Activated CD4-positive, alpha-beta T cell treated with anti-CD3 and anti-CD28 coated beads for 48 hours (primary cell): ENCODE measurements around the gene INCENP.
A peak's percentile ranks its signal among the peaks of the same experiment; 100 is the strongest.
"Not testable (repeated sequence)": the region's sequence is repeated elsewhere in the genome, so short reads cannot be mapped to it uniquely, and the experiment has no call there.

ENCODE experiments used
- DNase-seq: peaks from one replicate; pipeline ENCODE4 v3.0.0-alpha.2; 2020

The INCENP gene

DNA sequence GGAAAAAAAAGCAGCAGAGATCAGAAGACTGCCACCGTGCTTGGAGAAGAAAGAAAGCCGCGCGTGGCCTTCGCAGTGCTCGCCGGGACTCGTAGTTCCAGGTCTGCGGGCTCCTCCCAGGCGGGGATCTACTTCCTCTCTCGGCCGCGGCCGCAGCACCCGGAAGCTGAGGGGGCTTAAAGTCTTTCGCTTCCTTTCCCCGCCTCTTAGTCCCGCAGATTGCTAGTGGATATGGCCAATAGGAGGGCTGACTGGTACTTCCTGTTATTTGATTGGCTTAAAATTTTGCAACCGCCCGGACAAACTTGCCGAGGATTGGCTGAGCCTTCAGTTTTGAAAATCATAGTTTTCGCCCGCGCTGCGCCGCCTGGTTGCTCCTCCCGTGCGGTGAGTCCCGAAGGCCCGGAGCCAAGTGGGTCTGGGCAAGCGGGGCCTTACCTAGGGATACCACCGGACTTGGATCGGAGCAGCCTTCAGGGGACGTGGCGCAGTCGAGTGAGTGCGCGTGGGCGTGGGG is at the start of gene INCENP:
INCENP (plus strand) TSS at position 343 of the 517 bp plus-strand sequence. CDS start 4,151 bp downstream, outside the sequence.
- DNase-seq = peak; percentile 96

DNA sequence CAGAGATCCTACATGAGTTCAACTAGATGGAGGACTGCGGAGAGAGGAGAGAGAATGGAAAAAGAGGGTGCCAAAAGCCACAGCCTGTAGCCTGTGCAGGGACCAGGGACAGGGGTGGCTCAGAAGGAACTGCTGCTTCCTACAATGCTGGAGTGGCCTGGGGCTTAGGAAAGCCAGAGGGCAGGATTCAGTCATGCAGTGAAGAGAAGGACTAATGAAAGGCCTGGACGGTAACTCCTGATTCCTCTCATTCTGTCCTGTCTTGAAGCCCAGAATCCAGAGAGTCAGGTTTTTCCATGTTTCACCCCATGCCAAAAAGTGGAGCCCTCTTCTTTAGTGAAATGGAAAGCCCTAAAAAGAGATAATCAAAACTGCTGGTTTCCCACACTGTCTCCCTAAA is 48.4 kb upstream of the INCENP start:
- no peak for DNase-seq

DNA sequence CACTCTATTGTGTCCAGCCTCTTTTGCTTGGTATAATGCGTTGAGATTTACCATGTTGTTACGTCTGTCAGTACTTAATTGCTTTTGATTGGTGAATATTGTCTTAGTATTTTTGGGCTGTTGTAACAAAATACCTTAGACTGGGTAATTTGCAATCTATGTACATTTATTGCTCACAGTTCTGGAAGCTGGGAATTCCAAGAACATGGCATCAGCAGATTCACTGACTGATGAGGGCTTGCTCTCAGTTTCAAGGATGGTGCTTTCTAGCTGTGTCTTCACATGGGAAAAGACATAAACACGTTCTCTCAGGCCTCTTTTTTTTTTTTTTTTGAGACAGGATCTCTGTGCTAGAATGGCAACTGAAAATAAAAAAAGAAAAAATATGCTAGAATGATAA is 46.7 kb upstream of the INCENP start:
- no peak for DNase-seq

DNA sequence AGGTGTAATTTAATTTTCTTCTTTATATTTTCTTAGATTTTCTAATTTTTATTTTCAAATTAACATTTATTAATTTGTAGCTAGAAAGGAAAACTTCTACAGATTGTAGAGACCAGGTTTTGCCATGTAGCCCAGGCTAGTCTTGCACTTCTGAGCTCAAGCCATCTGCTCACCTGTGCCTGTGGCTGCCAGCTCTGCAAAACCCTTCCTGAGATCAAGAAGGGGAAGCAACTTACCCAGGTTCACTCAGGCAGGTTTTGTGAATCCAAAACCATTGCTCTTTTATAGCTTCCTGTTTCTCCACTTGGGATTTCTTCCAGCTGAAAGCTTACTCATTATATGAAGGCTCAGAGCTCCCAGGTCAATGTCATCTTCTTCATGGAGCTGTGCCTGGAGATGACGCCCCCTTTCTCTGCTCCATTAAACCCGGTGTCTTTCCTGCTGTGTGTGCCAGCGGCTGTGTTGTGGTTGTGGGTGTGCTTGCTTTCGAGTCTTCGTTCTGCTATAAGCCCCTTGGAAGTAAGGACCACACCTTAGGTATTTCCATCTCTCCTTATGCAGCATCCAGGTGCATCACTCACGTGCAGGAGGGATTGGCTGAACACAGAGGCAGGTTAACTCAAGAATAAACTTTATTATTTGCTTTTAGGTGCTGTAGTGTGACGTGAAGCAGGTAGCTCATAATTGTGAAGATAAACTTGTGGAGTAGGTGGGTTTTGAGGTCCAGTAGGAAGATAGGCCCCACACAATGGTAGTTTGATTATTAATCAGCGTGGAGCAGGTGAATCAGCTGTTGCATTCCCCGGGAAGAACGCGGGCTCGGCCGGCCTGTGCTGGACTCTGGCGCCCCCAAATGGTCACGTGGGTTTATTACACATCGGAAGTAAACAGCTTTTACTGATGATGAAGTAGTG is 42.2 kb upstream of the INCENP start:
- DNase-seq = peak; percentile 86

DNA sequence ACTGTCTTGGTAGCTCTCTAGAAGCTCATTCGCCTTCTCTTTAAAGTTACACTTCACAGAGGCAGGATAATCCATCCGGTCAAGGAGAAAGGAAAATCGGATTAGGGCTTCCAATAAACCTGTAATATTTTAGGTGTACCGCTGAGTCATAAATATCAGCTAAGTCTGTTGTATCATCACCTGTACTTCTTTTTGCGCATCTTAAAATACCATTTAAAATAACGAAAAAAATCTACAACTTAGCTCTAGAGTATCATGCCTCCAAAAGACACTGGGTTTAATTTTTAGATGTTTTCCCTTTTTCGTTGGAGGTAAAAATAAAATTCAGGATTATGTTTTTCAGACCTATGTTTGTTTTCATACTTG is 41.5 kb upstream of the INCENP start:
- no peak for DNase-seq

DNA sequence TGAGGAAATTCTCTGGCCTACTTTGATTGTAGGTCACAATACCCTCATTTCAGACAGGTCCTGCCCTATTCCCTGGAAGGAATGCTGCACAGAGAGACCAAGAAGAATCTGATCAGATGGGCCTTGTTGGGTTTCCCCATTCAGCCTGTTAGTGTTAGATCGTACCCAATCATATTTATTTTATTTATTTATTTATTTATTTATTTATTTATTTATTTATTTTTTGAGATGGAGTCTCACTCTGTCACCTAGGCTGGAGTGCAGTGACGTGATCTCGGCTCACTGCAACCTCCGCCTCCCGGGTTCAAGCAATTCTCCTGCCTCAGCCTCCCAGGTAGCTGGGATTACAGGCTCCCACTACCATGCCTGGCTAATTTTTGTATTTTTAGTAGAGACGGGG is 39.0 kb upstream of the INCENP start:
- not testable (repeated sequence) for DNase-seq

DNA sequence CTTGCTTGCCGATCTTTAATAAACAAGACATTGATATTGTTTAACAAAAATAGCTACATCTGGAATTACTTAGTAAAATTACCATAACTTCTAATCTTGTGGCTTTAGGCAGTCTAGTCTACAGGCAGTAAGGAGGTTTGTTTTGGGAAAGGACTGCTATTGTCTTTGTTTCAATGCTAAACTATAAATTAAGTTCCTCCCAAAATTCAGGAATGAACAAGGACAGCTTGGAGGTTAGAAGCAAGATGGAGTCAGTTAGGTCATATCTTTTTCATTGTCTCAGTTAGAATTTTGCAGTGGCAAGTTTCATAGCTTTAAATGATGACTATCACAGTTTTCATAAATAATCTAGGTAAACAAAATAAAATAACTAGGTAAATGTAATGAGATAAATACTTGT is 36.1 kb upstream of the INCENP start:
- no peak for DNase-seq

DNA sequence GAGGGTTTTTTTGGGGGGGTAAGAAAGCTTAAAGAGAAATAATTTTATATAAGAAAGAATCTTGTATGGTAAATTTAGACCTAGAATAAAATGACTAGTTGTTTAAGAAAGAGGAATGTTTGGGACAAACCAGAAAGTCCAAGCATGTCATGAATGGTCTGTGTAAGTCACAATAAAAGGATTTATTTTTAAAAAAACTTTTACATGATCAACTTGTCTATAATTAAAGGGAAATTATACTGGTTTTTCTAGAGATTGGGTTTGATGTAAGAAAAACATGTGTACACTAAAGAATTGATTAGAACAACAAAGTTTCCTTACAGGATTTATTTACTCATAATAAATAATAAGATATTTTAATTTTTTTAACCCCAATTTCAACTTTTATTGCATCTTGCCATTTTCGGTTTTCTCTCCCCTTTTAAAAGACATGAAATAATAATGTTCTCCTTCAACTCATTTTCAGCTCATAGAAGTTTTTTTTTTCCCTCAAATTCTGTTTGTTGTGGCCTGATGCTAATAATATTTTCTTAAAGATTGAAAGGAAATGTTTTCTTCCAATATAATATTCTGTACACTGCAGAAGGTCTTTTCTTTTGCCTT is 35.4 kb upstream of the INCENP start:
- DNase-seq = no peak

DNA sequence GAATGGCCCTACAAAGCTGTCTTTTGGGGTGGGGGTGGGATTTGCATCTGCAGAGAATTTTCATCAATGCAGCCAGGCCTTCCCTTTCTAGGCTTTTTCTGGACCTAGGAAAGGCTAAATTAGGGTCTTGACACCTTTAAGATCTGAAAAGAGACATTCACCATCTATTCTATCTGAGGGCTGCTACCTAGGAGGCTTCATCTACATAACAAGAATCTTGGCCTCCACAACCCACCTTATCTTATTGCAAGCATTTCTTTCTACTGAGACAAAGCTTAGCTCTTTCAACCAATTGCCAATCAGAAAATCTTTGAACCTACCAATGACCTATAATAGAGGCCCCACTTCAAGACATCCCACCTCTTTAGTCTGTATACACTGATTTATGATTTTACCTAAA is 20.7 kb upstream of the INCENP start:
- no peak for DNase-seq

DNA sequence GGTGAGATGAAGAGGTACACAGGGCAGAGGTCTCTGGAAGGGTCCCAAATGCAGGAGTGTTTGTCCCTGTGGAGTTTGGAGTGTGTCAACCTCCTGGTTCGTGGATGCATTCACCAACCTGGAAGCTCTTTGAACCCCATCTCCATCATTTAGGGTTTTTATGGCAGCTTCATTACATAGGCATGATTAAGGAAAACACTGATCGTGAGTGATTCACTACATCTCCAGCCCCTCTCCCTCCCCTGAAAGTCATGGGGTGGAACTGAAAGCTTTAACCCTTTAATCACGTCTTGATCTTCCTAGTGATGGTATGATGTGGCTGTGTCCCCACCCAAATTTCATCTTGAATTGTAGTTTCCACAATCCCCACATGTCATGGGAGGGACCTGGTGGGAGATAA is 19.8 kb upstream of the INCENP start:
- no peak for DNase-seq

DNA sequence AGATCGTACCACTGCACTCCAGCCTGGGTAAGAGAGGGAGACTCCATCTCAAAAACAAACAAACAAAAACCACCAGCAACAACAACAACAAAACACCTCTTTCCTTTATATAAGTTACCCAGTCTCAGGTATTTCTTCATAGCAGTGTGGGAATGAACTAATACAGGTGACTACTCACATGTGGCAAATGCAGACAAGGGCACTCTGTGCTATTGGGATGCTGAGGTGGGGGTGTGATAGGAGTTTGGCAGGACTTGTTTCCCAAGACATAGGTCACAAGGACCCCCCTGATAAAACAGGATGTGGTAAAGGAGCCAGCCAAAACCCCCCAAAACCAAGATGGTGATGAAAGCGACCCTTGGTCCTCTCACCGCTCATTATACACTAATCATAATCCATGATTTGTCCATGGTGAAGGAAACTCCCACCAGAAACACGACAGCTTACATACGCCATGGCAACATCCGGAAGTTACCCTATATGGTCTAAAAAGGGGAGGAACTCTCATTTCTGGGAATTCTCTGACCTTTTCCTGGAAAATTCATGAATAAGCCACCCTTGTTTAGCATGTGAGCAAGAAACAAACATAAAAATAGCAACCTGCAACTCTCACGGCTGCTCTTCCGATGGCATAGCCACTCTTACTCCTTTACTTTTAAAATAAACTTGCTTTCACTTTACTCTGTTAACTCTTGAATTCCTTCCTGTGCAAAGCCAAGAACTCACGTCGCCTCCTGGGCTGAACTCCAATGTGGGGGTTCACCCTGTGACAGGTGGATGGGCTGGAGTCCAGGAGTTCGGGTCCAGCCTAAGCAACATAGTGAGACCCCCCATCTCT is 18.8 kb upstream of the INCENP start:
- DNase-seq = no peak

DNA sequence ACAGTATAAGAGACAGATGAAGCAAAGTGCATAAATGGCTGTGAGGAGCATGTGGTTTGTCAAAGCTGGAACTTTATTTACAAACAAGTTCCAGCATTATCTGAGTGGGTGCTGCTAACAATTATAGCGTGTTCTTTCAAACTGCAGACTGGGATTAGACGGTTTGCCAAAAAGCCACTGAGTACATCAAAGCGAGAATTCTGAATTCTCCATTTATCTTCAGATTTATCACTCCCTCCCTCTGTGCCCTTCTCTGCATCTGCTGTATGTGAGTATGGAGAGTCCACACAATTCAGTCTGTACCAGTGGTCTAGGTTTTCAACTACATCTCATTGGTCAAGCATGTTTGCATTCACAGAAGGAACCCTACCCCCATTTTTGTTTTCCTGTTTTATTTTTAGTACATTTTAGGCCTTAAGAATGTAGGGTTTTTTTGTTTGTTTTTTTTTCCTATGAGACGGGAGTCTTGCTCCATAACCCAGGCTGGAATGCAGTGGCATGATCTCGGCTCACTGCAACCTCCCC is 18.1 kb upstream of the INCENP start:
- DNase-seq = no peak

DNA sequence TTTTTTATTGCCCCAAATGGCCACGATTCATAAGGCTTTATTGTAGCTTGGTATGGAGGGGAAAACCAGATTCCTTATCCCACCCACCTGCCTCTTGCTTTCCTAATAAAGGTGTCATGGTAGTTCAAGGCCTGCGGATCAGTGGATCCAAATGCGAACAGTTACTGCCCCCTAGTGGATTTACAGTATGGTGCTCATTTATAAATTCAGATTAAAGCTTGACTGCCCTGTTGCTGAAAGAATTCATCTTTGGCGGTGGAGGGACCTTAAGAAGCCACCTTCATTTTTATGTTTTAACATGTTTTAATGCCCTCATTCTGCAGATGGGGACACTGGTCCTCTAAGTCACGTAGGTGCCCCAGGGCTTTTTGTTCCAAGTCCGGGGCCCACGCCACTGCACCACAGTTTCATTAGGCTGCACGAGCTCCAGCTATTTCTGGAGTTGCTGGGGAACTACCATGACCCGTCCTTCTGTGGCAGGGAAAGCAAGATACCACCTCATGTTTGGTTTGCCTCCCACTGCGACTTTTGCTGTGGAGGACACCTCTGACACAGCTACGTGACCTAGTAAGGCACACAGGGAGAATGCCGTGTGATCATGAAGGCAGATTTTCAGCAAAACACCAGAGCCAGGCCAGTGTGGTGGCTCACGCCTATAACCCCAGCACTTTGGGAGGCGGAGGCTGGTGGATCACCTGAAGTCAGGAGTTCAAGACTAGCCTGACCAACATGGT is 15.6 kb upstream of the INCENP start:
- DNase-seq = peak; percentile 30

DNA sequence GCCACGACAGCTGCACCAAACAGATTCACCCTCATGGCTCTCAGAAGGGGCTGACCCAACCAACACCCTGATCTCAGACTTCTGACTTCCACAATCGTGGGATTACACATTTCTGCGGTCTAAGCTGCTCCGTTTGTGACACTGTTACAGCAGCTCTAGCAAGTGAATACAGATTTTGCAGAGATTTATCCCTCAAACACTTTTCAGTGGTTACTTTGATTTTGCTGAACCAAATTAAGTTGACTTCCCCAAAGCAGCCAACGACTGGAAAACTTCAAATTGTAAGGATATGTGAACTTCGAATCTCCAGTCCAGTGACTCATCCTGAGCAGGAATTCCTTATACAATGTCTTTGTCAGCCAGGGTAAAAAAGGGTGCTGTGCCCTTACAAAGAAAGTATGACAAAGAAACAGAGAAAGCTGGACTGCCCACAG is 14.8 kb upstream of the INCENP start:
- no peak for DNase-seq

DNA sequence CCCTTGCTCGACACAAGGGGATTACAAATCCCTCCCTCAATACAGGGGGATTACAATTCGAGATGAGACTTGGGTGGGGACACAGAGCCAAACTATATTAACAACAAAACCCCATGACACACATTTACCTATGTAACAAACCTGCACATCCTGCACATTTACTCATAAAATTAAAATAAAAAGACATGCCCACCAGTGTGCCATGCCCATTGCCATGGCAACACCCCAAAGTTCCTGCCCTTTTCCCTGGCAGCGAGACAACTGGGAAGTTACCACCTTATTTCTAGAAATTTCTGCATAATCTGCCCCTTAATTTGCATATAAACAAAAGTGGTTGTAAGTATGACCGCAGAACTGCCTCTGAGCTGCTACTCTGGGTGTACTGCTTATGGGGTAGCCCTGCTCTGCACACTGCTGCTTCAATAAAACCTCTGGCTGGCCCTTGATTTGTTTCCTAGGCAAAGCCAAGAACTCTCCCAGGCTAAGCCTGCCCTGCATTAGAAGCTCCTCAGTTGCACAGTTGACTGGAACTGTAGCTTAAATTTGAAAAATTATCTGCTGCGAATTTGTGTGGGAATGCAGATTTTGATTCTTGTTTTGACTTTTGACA is 8.6 kb upstream of the INCENP start:
- no peak for DNase-seq

DNA sequence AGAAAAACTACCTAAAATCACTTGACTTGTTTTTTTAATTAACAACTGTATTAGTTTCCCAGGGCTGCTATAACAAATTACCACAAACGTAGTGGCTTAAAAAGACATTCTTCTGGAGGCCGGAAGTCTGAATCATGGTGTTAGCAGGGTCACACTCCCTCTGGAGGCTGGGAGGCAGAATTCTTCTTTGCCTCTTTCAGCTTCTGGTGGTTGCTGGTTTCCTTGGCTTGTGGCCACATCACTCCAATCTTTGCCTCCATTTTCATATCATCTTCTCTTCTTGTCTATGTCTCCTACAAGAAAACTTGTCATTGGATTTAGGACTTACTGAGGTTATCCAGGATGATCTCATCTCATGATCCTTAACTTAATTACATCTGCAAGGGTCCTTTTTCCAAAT is 7.4 kb upstream of the INCENP start:
- DNase-seq = no peak

DNA sequence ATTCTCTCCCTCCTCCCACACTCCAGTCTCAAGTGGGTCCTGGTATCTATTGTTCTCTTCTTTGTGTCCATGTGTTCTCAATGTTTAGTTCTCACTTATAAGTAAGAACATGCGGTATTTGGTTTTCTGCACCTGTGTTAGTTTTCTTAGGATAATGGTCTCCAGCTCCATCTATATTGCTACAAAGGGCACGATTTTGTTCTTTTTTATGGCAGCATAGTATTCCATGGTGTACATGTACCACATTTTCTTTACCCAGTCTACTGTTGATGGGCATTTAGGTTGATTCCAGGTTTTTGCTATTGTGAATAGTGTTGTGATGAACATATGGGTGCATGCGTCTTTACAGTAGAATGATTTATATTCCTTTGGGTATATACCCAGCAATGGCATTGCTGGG is 4.2 kb upstream of the INCENP start:
- no peak for DNase-seq

DNA sequence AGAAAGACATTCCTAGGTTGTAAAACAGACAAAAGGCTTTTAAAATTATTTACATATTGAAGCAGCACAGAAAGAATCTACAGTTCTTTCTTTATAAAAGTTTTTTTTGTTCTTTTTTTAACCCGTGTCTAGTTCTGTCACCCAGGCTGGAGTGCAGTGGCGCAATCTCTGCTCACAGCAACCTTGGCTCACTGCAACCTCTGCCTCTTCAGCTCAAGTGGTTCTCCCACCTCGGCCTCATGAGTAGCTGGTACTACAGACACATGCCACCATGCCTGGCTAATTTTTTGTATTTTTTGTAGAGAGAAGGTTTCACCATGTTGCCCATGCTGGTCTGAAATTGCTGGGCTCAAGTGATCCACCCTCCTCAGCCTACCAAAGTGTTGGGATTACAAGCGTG is 3.8 kb upstream of the INCENP start:
- no peak for DNase-seq

DNA sequence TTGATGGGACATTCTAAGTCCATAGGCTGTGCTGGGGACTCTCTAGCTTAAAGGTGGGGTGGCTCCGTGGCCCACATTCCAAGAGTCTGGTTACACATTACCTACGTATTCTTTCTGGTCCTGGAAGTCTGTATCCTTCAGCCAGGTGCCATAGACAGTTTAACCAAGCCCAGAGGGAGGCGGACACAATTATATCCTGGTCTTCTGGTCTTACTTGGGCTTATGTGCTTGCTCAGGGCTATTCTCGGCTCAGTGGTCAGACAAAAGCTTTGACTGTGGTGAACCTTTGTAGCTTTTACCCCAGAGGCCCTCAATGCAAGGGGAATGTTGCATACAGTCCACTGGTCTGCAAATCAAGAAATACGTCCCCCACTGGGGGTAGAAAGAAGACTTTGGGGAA is 3.4 kb upstream of the INCENP start:
- DNase-seq = no peak

DNA sequence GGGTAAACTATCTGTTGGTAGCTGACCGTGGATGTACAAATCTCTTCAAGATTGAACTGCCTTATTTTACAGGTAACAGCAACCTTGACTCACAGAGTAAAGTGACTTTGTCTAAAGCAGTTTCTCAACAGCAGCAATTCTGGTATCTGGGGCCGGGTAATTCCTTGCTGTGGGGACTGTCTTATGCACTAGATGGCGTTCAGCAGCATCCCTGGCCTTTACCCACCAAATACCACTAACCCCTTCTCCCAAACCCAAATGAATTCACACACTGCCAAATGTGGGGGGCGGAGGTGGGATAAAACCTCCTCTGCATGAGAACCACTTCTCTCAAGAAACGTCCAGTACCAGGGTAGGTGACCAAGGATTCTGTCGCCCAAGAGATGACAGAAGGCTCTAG is 1.7 kb upstream of the INCENP start:
- no peak for DNase-seq

DNA sequence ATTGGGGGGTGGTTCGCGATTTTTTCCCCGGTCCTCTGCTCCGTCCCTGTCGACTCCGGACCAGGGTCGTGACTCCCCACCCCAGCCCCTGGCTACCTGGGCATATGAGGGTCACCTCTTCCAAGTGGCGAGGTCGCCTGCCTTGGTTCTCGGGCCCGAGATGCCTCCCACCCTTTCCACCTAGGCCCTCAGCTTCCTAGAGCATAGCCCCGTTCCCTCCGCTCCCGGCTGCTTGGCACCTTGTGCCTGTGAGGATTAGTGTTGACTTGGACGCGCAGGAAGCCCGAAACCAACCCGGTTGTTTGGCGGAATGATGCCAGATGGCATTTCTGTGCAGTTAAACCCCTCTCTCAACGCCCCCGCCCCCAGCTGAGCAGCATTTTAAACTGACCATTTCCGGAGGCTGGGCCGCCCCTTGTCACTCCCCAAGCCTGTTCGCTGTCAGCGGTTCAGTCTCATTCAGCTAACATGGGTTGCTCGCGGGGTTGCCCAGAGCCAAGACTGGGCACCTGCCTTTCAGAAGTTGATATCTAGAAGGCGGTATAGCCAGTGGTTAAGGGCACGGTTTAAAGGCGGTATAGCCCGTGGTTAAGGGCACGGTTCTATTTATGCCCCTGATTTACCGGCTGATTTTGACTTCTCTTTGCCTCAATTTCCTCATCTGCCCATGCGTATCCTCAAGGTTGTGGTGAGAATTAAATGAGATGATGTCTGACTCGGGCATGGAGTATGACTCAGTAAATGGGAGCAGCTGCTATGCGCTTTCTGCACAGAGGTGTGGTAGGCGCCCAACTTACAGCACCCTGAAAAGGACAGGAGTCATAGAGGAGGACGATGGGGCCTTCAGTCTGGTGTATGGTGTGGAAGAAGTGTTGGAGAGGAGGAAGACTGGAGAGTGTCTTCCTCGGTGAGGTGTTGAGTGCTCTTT is 639 bp downstream of the INCENP start:
- DNase-seq = peak; percentile 52
